GM18867 (cell line): ENCODE data around the gene TNFAIP2.

Experiments
- ATAC-seq: cut with Tn5 transposase; IDR thresholded peaks from one replicate; pipeline ENCODE4 v1.9.1; 2021; ENCODE audit warnings: mild to moderate bottlenecking, moderate library complexity; ENCODE audit not compliant: unreplicated experiment

TNFAIP2 gene

DNA sequence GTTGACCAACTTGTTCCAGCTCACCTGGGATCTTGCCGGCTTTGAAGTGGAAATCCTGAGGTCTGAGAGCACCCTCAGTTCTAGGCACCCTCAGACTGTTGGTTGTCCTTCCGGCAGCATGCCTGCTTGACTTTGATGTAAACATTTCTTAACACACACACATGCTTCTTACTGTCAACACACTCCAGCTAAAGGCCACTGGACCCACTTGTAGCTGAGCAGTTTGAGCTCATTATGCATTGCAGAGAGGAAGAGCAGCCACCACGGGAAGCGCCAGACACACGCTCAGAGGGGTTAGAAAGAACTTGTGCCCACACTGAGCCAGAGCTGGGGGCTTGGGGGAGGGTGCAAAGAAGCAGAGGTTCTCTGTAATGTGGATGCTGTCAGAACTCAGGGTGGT is 55.8 kb downstream of the TNFAIP2 start:
- no peak for ATAC-seq

DNA sequence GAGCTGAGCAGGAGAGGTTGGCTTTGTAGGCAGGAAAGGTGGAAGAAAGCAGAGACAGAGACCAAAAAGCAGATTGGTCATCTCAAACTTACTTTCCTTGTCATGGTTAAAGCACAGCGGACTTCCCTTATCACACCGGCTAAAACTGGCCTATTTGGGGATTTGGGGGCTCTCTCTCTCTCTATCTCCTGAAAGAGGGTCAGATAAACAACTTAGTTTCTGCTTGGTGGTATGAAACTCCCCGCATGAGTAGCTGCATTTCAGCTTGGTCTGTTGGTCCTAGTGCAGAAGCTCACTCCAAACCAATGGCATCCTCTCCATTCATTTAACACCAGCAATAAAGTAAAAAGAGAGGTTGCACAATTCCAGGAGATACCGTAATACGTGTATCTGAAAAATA is 57.1 kb downstream of the TNFAIP2 start:
- no peak for ATAC-seq

DNA sequence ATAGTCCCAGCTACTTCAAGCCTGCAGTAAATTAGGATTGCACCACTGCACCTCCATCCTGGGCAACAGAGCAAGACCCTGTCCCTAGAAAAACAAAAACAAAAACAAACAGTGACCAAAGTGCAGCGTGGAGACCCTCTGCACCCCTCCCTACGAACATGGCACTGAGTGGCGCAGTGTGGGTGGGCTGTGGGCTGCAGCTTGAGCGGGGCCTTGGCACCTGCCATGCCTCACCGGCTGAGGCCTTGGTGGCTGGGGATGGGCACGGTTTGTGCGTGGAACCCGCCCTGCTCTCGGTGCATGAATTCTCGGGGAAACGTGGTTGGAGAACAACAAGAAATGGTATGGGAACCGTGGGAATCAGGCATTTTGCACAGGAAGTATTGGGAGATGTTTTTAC is 60.8 kb downstream of the TNFAIP2 start:
- ATAC-seq, result no peak

DNA sequence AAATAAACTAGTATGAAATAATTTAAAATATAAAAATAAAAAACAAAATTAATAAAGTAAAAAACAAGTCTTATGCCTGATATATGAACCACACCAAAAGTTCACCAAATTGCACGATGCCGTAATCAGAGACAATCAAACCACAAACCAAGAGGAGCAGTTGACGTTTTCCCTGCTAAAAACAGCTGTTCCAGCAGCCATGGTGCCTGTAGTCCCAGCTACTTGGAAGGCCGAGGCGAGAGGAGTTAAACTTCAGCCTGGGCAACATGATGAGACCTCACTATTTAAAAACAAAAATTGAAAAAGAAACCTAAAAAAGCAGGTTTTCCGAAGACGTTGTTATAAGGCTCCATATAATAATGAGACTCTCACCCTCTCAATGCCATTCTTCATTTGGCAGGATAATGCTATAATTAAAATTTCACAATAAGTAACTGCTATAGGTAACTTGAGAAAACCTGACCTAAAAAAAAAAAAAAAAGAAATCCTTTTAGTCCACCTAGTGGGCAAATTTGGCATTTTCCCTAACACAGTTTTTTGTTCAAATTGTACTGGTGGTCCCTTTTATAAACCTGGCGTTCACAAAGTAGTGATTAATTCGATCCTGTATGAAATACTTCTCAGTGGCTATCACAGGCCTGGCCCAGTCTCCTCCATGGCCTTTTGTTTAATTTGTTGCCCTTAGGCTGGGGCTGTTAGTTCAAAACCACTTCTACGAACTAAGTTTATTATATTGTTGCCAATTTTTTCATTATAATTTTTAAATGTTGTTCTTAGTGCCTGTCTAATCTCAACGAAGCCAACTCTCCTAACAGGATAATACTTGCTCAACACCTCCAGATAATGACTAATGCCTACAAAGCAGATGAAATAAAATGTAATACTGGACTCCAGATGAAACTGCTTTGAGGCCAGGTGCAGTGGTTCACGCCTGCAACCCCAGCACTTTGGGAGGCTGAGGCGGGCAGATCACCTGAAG is 62.1 kb downstream of the TNFAIP2 start:
- no peak for ATAC-seq

DNA sequence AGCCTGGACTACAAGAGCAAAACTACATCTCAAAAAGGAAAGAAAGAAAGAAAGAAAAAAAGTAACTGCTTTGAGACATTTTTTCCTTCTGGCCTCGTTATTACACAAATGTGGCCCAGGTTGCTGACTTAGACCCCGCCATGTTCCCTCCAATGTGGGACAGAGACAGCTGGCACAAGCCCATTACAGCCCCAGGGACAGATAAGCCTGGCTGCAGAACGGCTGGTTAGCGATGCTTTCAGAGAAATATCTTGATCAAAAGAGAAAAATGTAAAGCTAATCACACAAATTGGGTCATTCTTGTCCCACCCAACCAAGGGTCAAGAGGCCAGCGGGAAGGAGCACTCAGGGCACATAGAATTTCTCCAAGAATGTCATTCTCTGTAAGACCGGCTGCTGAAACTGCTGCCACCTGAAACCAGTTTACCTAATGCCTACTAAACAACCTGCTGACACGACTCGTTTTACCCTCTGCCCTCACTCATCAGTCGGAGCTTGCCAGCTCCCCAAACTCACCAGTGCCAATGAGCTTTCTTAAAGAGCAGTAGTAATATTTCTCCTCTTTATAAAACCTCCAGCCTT is 63.1 kb downstream of the TNFAIP2 start:
- no peak for ATAC-seq
